Kidney epithelial cell (primary cell): Measurements from ENCODE around the gene SLC38A3. TPM values are rescaled to one million over a fixed set of nuclear protein-coding genes. Genes with fewer than 3 reads are reported as not detected.
A peak's percentile ranks its signal among the peaks of the same experiment; 100 is the strongest.

ENCODE experiments used
- DNase-seq: peaks from one replicate; pipeline ENCODE4 v3.0.0-alpha.2; 2010; ENCODE audit warnings: low read depth
- H3K27me3 ChIP-seq: 2 replicates; pipeline ENCODE4 v1.6.0; 2011; ENCODE audit warnings: low read length; ENCODE audit not compliant: control insufficient read depth, insufficient read depth
- H3K36me3 ChIP-seq: 2 replicates; pipeline ENCODE4 v1.5.1; 2011; ENCODE audit warnings: low read length; ENCODE audit not compliant: control insufficient read depth, insufficient read depth
- H3K4me3 ChIP-seq: 2 replicates; pipeline ENCODE4 v1.5.1; 2011; ENCODE audit warnings: low read depth, mild to moderate bottlenecking, control low read depth, low read length
- CTCF ChIP-seq: IDR thresholded peaks from 2 replicates; pipeline ENCODE4 v1.5.1; 2011; ENCODE audit warnings: mild to moderate bottlenecking, moderate library complexity, low read length, control low read depth, inconsistent platforms; ENCODE audit not compliant: insufficient read depth, poor library complexity, severe bottlenecking
- total RNA-seq: library from RNA; depleted of rRNA; stranded (reverse); fragments of >200 nt; gene quantifications from 2 replicates; pipeline ENCODE4 v1.2.3, GENCODE V29; 2015

Gene SLC38A3
- total RNA-seq, 1 donor from 2014 or later, result 0.13 TPM

DNA sequence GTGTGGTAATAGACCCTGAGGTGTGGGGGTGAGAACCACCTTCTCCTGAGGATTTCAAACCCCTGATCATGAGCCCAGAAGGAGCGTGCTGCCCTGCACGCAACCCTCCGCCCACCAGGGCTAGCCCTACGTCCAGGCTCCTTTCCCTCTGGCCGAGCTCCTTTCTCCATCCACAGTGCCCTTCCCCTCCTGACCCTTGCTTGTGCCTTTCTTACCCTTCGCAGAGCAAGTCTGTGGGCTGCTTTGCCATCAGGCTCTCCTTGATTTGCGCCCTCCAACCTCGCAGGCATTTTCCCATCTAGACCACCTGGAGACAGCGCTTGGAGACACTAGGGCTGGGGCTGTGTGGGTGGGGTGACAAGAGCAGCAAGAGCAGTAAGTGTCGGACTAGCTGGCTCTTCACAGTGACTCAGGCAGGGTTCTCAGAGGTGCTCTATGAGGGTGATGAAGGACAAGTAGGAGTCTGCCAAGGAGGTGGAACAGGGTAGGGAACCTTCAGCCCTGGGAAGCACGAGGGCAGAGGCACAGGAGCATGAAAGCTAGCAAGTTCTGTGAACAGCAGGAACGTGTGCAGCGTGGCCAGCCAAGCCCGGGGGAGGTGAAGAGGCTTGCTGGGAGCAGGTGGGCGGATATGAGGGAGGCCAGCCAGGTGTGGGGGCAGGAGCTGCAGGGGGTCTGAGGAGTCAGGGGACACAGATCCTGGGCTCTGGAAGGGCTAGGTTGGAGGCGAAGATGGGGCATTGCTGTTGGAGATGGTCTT lies 2.5 kb upstream of the SLC38A3 start:
- TF ChIP-seq CTCF, result no peak
- Histone ChIP-seq H3K27me3 (peaks cover 54% of the 10 kb centered on the region), H3K4me3 (no peak overlapping the region), H3K36me3 (no peaks in the 10 kb centered on the region)
- DNase-seq, result no peak

GRCh38 chr3:50203113-50203808 lies 1.8 kb upstream of the SLC38A3 start:
- peaks cover 54% of the 10 kb centered on the region for H3K27me3 ChIP-seq
- DNase-seq, result no peak
- no peak for TF ChIP-seq CTCF
- H3K4me3 ChIP-seq, result no peak overlapping the region
- no peaks in the 10 kb centered on the region for H3K36me3 ChIP-seq

DNA sequence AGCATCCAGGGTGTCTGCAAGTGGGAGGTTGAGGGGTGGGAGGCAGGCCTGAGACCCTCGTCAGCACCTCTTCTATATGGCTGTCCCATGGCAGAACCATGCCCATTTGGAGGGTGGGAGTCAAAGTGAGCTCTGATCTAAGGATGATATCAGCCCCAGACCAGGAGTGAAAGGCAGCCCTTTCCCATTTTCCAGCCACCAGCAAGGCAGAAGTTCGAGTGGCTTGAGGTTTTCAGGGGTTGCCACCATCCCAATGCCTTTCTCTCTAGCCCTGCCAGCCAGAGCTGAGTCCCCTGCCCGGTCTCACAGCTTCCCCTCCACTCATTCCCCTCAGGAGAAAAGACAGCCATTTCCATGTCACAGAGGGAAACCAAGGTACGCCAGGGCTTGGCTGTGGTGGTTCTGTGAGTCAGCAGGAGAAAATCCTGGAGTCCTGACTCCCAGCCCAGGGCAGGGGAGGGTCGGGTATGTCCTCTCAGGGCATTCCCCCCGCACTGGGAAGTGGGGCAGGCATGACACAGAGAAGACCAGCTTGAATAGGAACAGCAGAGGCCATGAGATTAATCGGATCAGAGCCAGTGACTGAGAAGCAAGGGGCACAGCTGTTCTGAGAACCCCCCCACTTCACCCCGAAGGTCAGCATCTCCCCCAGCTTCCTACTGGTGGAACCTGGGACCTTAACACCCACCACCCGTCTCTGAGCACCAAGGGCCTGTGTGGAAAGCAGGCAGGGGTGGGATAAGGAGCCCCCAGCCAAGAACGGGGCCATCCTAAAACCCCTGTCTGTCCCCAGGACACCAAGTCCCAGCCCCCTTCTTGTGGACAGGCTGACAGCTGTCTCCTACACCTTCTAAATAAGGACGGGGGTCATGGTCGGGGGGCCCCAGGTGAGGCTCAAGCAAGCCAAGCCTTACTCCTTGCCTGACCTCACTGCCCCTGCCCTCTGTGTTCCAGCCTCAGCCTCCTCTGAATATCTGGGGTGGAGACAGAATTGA lies 965 bp upstream of the SLC38A3 start:
- Histone ChIP-seq H3K27me3 (peaks cover 56% of the 10 kb centered on the region), H3K36me3 (no peaks in the 10 kb centered on the region), H3K4me3 (no peak overlapping the region)
- no peak for DNase-seq
- no peak for TF ChIP-seq CTCF

DNA sequence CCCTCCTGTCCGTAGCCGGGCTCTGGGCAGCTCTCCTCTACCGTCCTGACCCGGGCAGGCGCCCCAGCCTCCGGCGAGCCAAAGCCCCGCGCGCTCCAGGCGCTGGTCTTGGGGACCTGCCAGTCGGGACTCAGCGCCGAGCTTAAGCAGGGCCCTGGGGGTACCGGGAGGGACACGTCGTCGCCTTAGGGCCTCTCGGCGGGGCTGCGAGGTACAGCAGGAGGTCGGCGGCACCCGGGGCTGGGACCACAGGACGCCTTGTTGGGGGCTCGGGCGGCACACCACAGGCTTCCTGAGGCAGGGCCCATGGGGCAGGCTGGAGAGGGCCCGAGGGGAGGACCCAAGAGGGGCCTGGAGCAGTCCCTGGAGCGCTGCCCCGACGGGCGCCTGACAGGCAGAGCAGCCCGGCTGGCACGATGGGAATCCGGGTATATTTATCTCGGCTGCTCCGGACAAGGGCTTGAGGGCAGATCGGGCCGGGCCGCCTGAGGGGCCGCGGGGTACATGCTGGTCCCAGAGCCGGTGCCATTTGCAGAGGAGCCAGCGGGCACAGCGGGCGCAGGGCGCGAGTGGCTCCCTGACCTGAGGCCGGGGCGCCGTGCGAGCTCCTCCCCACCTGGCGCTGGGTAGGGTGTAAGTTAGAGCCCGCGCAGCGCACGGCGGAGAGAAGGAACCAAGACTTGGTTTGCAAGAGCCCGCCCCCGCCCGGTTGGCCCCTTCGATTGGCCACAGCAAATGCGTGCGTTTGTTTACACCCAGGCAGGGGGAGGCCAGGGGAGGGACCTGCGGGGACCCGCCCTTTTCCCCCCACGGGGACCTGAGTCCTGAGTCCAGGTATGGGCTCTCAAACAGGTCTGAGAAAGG lies 574 bp downstream of the SLC38A3 start:
- peaks cover 56% of the 10 kb centered on the region for H3K27me3 ChIP-seq

More for the DNA sequence above, 574 bp downstream of the SLC38A3 start:
- Histone ChIP-seq H3K4me3 (peak overlapping the region; percentile 19), H3K36me3 (no peaks in the 10 kb centered on the region)
- no peak for DNase-seq
- TF ChIP-seq CTCF, result no peak
